RKO (cell line): ENCODE data around the gene TMUB1.

Source experiments
- DNase-seq: peaks from one replicate; pipeline ENCODE4 v3.0.0-alpha.2; 2016; ENCODE audit warnings: low spot score

Gene TMUB1

GRCh38 chr7:151103973-151104372 is 20.7 kb upstream of the TMUB1 start:
- no peak for DNase-seq

GRCh38 chr7:151102991-151103390 is 19.7 kb upstream of the TMUB1 start:
- no peak for DNase-seq

- DNase-seq, result no peak
These were observed 18.5 kb upstream of the TMUB1 start for GRCh38 chr7:151101621-151102396.

- DNase-seq, result no peak
These were observed 17.6 kb upstream of the TMUB1 start for GRCh38 chr7:151100921-151101320.

GRCh38 chr7:151099486-151100211 is 16.4 kb upstream of the TMUB1 start:
- DNase-seq, result no peak

GRCh38 chr7:151095828-151096475 is 12.7 kb upstream of the TMUB1 start:
- DNase-seq, result no peak

- no peak for DNase-seq
These were observed 12.0 kb upstream of the TMUB1 start for GRCh38 chr7:151095123-151095797.

- peak; percentile 52 for DNase-seq
These were observed 11.4 kb upstream of the TMUB1 start for GRCh38 chr7:151094675-151095074.

GRCh38 chr7:151093748-151094147 is 10.5 kb upstream of the TMUB1 start:
- DNase-seq, result no peak

GRCh38 chr7:151091988-151092387 is 8.7 kb upstream of the TMUB1 start:
- DNase-seq, result no peak

GRCh38 chr7:151091431-151091830 is 8.1 kb upstream of the TMUB1 start:
- peak; percentile 53 for DNase-seq

- DNase-seq, result no peak
These were observed 7.7 kb upstream of the TMUB1 start for GRCh38 chr7:151091003-151091402.

- no peak for DNase-seq
These were observed 6.8 kb upstream of the TMUB1 start for GRCh38 chr7:151089893-151090730.

GRCh38 chr7:151088856-151089699 is 5.8 kb upstream of the TMUB1 start:
- peak; percentile 60 for DNase-seq

GRCh38 chr7:151088019-151088855 is 4.9 kb upstream of the TMUB1 start:
- peak; percentile 67 for DNase-seq

- peak; percentile 72 for DNase-seq
These were observed 4.1 kb upstream of the TMUB1 start for GRCh38 chr7:151087245-151088018.

GRCh38 chr7:151086802-151087244 is 3.5 kb upstream of the TMUB1 start:
- DNase-seq, result peak; percentile 66
